HepG2 (cell line): ENCODE measurements around the gene CCDC85C. TPM values are rescaled to one million over a fixed set of nuclear protein-coding genes. Genes with fewer than 3 reads are reported as not detected.

ENCODE experiments used
- AHDC1 ChIP-seq: sonication (generic); formaldehyde crosslinking; IDR thresholded peaks from 2 replicates; pipeline ENCODE4 v1.5.1; 2020; ENCODE audit warnings: mild to moderate bottlenecking, missing genetic modification reagents, borderline replicate concordance
- AHR ChIP-seq: IDR thresholded peaks from 2 replicates; pipeline ENCODE4 v1.6.1; 2018; ENCODE audit warnings: missing genetic modification reagents, missing compliant biosample characterization
- CAMTA2 ChIP-seq: sonication (generic); formaldehyde crosslinking; IDR thresholded peaks from 2 replicates; pipeline ENCODE4 v1.4.0; 2020; ENCODE audit warnings: mild to moderate bottlenecking, missing genetic modification reagents, borderline replicate concordance
- HOXD1 ChIP-seq: sonication (generic); formaldehyde crosslinking; IDR thresholded peaks from 2 replicates; pipeline ENCODE4 v1.5.0; 2020; ENCODE audit warnings: missing genetic modification reagents
- KLF11 ChIP-seq: IDR thresholded peaks from 2 replicates; pipeline ENCODE4 v1.6.1; 2016; ENCODE audit warnings: missing compliant biosample characterization
- NR2C2 ChIP-seq: sonication (generic); formaldehyde crosslinking; IDR thresholded peaks from 2 replicates; pipeline ENCODE4 v1.4.0; 2020; ENCODE audit warnings: missing genetic modification reagents, mild to moderate bottlenecking, moderate library complexity, borderline replicate concordance
- RARA ChIP-seq: IDR thresholded peaks from 2 replicates; pipeline ENCODE4 v1.6.1; 2016; ENCODE audit warnings: missing genetic modification reagents, missing compliant biosample characterization
- SMAD9 ChIP-seq: sonication (generic); formaldehyde crosslinking; IDR thresholded peaks from 2 replicates; pipeline ENCODE4 v1.5.1; 2020; ENCODE audit warnings: mild to moderate bottlenecking, missing genetic modification reagents
- THRA ChIP-seq: sonication (generic); formaldehyde crosslinking; IDR thresholded peaks from 2 replicates; pipeline ENCODE4 v1.4.0; 2020; ENCODE audit warnings: missing genetic modification reagents, borderline replicate concordance
- ZGPAT ChIP-seq: IDR thresholded peaks from 2 replicates; pipeline ENCODE4 v1.6.1; 2016; ENCODE audit warnings: mild to moderate bottlenecking
- ZNF280B ChIP-seq: sonication (generic); formaldehyde crosslinking; IDR thresholded peaks from 2 replicates; pipeline ENCODE4 v1.5.0; 2020; ENCODE audit warnings: missing genetic modification reagents, mild to moderate bottlenecking, borderline replicate concordance
- ZNF281 ChIP-seq: sonication (generic); formaldehyde crosslinking; IDR thresholded peaks from 2 replicates; pipeline ENCODE4 v1.4.0; 2020; ENCODE audit warnings: missing genetic modification reagents, borderline replicate concordance
- ZNF563 ChIP-seq: sonication (generic); formaldehyde crosslinking; IDR thresholded peaks from 2 replicates; pipeline ENCODE4 v1.8.0; 2022; ENCODE audit warnings: mild to moderate bottlenecking, moderate library complexity, missing genetic modification reagents
- ZNF891 ChIP-seq: sonication (generic); formaldehyde crosslinking; IDR thresholded peaks from 2 replicates; pipeline ENCODE4 v1.5.0; 2020; ENCODE audit warnings: mild to moderate bottlenecking, missing genetic modification reagents
- polyA plus RNA-seq, 8 experiments: library from polyadenylated mRNA; depleted of rRNA in 3 of 8; stranded (reverse) in 7 of 8; unstranded in 1 of 8; fragments of >200 nt; fragmentation: Illumina TruSeq in 4 of 8; extraction: Trizol in 4 of 8; gene quantifications; 2 replicates each; pipeline versions ENCODE4 v1.2.1 to v1.2.3, GENCODE V29; 2011 to 2016; ENCODE audit warnings: low read depth in 4 of 8, missing spikeins in 1 of 8, mixed read lengths in 1 of 8; ENCODE audit not compliant: insufficient read depth in 1 of 8
- total RNA-seq, 5 experiments: library from RNA; depleted of rRNA; stranded (reverse); fragments of >200 nt; fragmentation: Illumina TruSeq; extraction: Trizol; gene quantifications; 2 replicates each; pipeline ENCODE4 v1.2.3, GENCODE V29; 2016; ENCODE audit warnings: low read depth in 1 of 5

The CCDC85C gene
- total and polyA plus RNA-seq, 2 of the 13 experiments (the other 11 are each of a cell fraction or from before 2014, with no cell fraction given): 18.8 to 43.8 TPM

DNA sequence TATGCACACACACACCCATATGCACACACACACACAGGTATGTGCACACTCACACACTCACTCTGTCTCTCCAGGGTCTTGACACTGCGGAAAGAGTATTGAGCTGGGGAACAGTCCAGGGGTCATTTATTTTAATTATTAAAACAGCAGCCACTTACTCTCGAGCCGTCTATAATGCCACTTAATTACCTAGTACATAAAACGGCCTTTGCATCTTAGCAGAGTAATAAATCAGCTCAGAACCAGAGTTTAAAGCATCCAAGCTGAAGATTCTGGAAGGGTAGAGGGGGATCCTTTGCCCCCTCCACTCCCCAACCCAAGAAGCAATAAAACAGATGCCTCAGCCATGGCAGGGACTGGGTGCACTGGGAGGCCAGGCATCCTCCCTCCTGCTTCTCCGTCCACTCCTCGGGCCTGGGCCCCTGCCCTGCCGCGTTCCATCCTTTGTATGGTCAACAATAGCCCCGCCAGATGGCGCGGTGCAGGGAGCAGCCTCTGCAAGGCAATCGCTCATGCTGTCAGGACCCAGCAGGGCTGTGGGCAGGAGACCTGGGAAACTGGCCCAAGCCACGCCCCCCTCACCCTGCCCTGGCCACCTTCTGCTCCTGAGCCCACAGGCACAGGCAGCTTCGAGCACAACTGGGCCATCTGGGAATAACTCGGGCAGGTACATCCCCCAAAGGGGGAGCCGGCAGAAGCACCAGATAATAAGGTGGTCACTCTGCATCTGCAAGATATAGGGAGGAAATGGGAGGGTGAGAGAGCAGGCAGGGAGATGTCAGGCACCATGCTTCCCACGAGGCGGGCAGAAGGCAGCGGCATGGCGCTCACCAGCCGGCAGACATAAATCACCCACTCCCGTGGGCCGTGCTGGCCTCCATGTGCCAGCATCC is 40.9 kb downstream of the CCDC85C start (continued):
- TF ChIP-seq ZNF563 (peak; percentile 72), HOXD1 (CRISPR knock-in tag) (peak; percentile 100), NR2C2 (CRISPR knock-in tag) (peak; percentile 31; the same call in 1 of the 2 replicates), THRA (CRISPR knock-in tag) (peak; percentile 34; the same call in 1 of the 2 replicates), SMAD9 (CRISPR knock-in tag) (no peak), AHDC1 (CRISPR knock-in tag) (no peak), ZGPAT (CRISPR knock-in tag) (peak; percentile 43; the same call in 1 of the 2 replicates), RARA (CRISPR knock-in tag) (peak; percentile 33), ZNF891 (0 out of 2 replicates have a peak, but pooled peaks have one; percentile 60), ZNF280B (CRISPR knock-in tag) (peak; percentile 54; the same call in 1 of the 2 replicates), KLF11 (CRISPR knock-in tag) (0 out of 2 replicates have a peak, but pooled peaks have one; percentile 40), CAMTA2 (CRISPR knock-in tag) (no peak), AHR (CRISPR knock-in tag) (0 out of 2 replicates have a peak, but pooled peaks have one; percentile 30), ZNF281 (CRISPR knock-in tag) (no peak)
